ENCODE data around the gene TNRC18. TPM values are rescaled to one million over a fixed set of nuclear protein-coding genes. Genes with fewer than 3 reads are reported as not detected.

Gene TNRC18
- total RNA-seq, 6 experiments from 2014 or later, result 70.6 to 87.1 (median 79.9) TPM

DNA sequence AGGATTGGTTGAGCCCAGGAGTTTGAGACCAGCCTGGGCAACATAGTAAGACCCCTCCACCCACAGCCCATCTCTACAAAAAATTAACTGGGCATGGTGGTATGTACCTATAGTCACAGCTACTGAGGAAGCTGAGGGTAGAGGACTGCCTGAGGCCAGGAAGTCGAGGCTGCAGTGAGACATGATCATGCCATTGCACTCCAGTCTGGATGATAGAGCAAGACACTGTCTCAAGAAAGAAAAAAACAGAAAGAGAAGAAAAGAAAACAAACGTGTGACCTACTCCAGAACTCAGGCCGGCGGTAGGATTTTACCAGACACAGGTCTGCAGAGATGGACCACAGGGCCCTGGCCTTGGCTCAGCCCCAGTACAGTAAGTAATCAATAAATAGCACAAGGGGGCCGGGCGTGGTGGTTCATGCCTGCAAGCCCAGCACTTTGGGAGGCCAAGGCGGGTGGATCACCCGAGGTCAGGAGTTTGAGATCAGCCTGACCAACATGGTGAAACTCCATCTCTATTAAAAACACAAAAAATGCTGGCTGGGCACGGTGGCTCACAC is 35.4 kb upstream of the TNRC18 start:
- Mint-ChIP-seq H3K27me3 (ENCODE audit: insufficient read depth) (peaks cover 11% of the 10 kb centered on the region), H3K9me3 (no peaks in the 10 kb centered on the region), H3K4me3 (no peak overlapping the region), H3K36me3 (ENCODE audit: low read depth) (no peaks in the 10 kb centered on the region), H3K27ac (no peak overlapping the region), H3K4me1 (ENCODE audit: low read depth) (no peaks in the 10 kb centered on the region)
- TF ChIP-seq, protein P1, sequence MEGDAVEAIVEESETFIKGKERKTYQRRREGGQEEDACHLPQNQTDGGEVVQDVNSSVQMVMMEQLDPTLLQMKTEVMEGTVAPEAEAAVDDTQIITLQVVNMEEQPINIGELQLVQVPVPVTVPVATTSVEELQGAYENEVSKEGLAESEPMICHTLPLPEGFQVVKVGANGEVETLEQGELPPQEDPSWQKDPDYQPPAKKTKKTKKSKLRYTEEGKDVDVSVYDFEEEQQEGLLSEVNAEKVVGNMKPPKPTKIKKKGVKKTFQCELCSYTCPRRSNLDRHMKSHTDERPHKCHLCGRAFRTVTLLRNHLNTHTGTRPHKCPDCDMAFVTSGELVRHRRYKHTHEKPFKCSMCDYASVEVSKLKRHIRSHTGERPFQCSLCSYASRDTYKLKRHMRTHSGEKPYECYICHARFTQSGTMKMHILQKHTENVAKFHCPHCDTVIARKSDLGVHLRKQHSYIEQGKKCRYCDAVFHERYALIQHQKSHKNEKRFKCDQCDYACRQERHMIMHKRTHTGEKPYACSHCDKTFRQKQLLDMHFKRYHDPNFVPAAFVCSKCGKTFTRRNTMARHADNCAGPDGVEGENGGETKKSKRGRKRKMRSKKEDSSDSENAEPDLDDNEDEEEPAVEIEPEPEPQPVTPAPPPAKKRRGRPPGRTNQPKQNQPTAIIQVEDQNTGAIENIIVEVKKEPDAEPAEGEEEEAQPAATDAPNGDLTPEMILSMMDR (IDR thresholded peaks at IDR 0.05), result no peak
- no peak for DNase-seq

DNA sequence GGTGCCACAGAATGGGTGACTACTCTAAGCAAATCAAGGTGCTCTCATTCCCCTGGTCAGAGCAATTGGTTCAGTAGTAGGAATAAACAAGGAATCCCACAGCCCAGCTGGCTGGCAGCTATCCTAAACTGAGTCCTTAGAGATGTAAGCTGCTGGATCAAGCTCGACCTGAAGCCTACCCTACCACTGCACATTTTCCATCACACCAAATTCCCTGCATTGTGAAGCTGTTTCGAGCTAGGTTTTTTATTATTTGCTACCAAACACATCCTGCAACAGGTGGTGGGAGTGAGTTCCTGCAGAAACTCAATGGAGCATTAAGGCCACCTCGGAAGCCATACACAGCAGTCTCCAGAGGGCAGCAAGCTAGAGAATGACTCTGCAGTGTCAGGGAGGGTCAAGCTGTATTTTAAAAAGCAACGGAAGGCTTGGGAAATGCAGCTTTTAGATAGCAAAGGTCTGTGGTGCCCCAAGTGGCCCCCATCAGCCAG is 33.7 kb upstream of the TNRC18 start:
- peaks cover 12% of the 10 kb centered on the region for H3K4me1 Mint-ChIP-seq (ENCODE audit: low read depth)
- no peaks in the 10 kb centered on the region for H3K9me3 Mint-ChIP-seq
- H3K4me3 Mint-ChIP-seq, result no peak overlapping the region
- TF ChIP-seq, protein P1 (IDR thresholded peaks at IDR 0.05), result no peak
- DNase-seq, result no peak
- no peak overlapping the region for H3K27ac Mint-ChIP-seq
- H3K27me3 Mint-ChIP-seq (ENCODE audit: insufficient read depth), result peaks cover 11% of the 10 kb centered on the region
- no peaks in the 10 kb centered on the region for H3K36me3 Mint-ChIP-seq (ENCODE audit: low read depth)

DNA sequence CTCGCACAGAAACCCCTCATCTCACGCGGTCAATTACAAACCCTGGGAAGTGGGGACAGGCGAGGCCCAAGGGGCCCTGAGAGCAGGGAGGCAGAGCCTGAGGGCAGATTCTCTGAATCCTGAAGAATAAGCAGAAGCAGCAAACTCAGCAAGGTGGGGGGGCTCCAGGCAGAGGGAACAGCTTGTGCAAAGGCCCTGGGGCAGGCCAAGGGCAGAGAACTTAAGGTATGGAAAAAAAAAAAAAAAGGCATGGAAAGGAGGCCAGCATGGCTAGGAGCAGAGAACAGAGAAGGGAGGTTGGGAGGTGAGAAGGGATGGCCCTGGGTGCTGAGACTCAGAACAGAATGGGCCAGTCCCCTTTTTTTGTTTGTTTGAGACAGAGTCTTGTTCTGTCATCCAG is 32.8 kb upstream of the TNRC18 start:
- no peak for DNase-seq
- Mint-ChIP-seq H3K4me1 (ENCODE audit: low read depth) (peaks cover 12% of the 10 kb centered on the region), H3K4me3 (no peak overlapping the region), H3K27me3 (ENCODE audit: insufficient read depth) (peaks cover 11% of the 10 kb centered on the region), H3K36me3 (ENCODE audit: low read depth) (no peaks in the 10 kb centered on the region), H3K27ac (no peak overlapping the region), H3K9me3 (no peaks in the 10 kb centered on the region)
- TF ChIP-seq, protein P1 (IDR thresholded peaks at IDR 0.05), result no peak

DNA sequence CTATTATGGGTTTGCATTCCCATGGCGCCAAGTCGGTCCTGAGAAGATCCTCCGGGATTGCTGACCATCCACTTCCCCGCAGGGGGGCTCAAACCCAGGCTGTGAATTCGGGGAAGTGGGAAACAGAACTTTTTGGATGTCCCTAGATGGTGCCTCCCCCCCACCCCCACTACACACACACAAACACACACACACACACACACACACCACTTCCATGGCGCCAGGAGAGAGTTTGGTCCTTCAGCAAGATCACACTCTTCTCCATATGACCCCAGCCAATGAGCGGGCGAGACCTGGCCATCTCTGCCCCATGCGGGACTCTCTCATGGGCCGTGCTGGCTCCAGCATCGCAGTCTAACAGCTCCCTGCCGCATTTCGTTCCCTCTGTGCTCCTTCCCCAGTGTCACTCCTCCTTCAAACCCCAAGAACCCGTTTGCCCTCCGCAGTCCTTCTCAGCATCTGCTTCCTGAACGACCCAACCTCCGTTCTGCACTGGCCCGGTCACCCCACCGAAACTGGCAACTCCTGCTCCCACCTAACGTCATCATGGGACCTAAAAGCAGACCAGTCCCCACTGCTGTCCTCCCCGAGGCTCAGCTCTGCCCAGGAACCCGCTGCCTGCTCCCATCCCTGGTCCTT is 32.1 kb upstream of the TNRC18 start:
- DNase-seq, result no peak
- Mint-ChIP-seq H3K9me3 (no peaks in the 10 kb centered on the region), H3K4me1 (ENCODE audit: low read depth) (peaks cover 12% of the 10 kb centered on the region), H3K27ac (no peak overlapping the region), H3K27me3 (ENCODE audit: insufficient read depth) (peaks cover 5% of the 10 kb centered on the region), H3K36me3 (ENCODE audit: low read depth) (no peaks in the 10 kb centered on the region), H3K4me3 (no peak overlapping the region)
- TF ChIP-seq, protein P1 (IDR thresholded peaks at IDR 0.05), result no peak

DNA sequence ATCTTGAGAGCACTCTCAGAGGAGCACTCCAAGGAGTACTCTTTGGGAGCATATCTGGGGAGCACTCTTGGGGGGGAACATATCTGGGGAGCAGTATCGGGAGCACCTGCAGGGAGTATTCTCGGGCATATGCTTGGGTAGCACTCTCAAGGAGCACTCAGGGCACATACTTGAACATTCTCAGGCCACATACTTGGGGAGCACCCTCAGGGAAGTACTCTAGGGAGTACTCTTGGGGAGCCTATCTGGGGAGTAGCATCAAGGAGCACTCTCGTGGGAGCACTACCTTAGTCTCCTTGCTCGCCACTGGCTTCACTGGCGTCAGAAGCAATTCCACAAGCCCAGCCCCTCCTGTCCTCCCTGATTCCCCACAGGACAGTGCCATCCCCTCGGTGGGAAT is 31.5 kb upstream of the TNRC18 start:
- Mint-ChIP-seq H3K36me3 (ENCODE audit: low read depth) (no peaks in the 10 kb centered on the region), H3K27ac (no peak overlapping the region), H3K27me3 (ENCODE audit: insufficient read depth) (peaks cover 5% of the 10 kb centered on the region), H3K4me1 (ENCODE audit: low read depth) (peaks cover 12% of the 10 kb centered on the region), H3K4me3 (no peak overlapping the region), H3K9me3 (no peaks in the 10 kb centered on the region)
- TF ChIP-seq, protein P1 (IDR thresholded peaks at IDR 0.05), result no peak
- DNase-seq, result no peak

Data from HFFc6 (cell line).